H1 (cell line): ENCODE data around the gene ARMC12. TPM values are rescaled to one million over a fixed set of nuclear protein-coding genes. Genes with fewer than 3 reads are reported as not detected.
A peak's percentile ranks its signal among the peaks of the same experiment; 100 is the strongest.

ENCODE experiments used
- BRCA1 ChIP-seq: IDR thresholded peaks from 2 replicates; pipeline ENCODE4 v1.6.1; 2012; ENCODE audit warnings: low read depth, low read length, improper control_type of control experiment
- CBX5 ChIP-seq: fragments of 300-800, 300-1000 bp; sonication (generic); IDR thresholded peaks from 2 replicates; pipeline ENCODE4 v1.7.1; 2016; ENCODE audit warnings: antibody characterized with exemption, low read length, low read depth
- CBX8 ChIP-seq: fragments of 300-800, 300-1000 bp; sonication (generic); IDR thresholded peaks from 2 replicates; pipeline ENCODE4 v1.7.1; 2016; ENCODE audit warnings: low read depth, low read length, borderline replicate concordance
- CHD2 ChIP-seq: IDR thresholded peaks from 2 replicates; pipeline ENCODE4 v1.6.1; 2012; ENCODE audit warnings: low read length, improper control_type of control experiment
- CTBP2 ChIP-seq: IDR thresholded peaks from 2 replicates; pipeline ENCODE4 v1.7.0; 2011; ENCODE audit warnings: borderline replicate concordance, mild to moderate bottlenecking, moderate library complexity, mixed read lengths, low read length; ENCODE audit not compliant: insufficient read depth, insufficient read length
- EP300 ChIP-seq, 2 experiments: IDR thresholded peaks; 1 replicate in 1 of 2; 2 replicates in 1 of 2; pipeline ENCODE4 v1.6.1; 2011 to 2012; ENCODE audit warnings: low read depth in 2 of 2, low read length in 2 of 2, mild to moderate bottlenecking in 2 of 2, borderline replicate concordance in 1 of 2, inconsistent platforms in 1 of 2, moderate library complexity in 1 of 2
- EZH2 ChIP-seq: fragments of 200-600 bp; sonication (generic); IDR thresholded peaks from 2 replicates; pipeline ENCODE4 v1.7.1; 2012; ENCODE audit warnings: low read depth, mild to moderate bottlenecking, moderate library complexity, low read length, inconsistent platforms; ENCODE audit not compliant: severe bottlenecking
- FOSL1 ChIP-seq: IDR thresholded peaks from 2 replicates; pipeline ENCODE4 v1.6.1; 2011; ENCODE audit warnings: mild to moderate bottlenecking, low read depth, low read length, moderate library complexity; ENCODE audit not compliant: insufficient read depth
- GABPA ChIP-seq: IDR thresholded peaks from 2 replicates; pipeline ENCODE4 v1.6.1; 2011; ENCODE audit warnings: mild to moderate bottlenecking, low read length, moderate library complexity, borderline replicate concordance; ENCODE audit not compliant: insufficient read depth
- GTF2F1 ChIP-seq: IDR thresholded peaks from 2 replicates; pipeline ENCODE4 v1.6.1; 2012; ENCODE audit warnings: low read depth, low read length, improper control_type of control experiment, borderline replicate concordance
- KDM5A ChIP-seq: fragments of 200-600 bp; IDR thresholded peaks from 2 replicates; pipeline ENCODE4 v1.7.1; 2012; ENCODE audit warnings: mild to moderate bottlenecking, low read length, inconsistent platforms, mixed read lengths
- PHF8 ChIP-seq: fragments of 200-600 bp; sonication (generic); conservative IDR thresholded peaks from 2 replicates; pipeline ENCODE4 v1.7.1; 2012; ENCODE audit warnings: low read depth, mild to moderate bottlenecking, inconsistent platforms, low read length, moderate library complexity
- SIRT6 ChIP-seq: IDR thresholded peaks from one replicate; pipeline ENCODE4 v1.7.1; 2012; ENCODE audit warnings: low read length, inconsistent platforms
- SP1 ChIP-seq: IDR thresholded peaks from 2 replicates; pipeline ENCODE4 v1.6.1; 2011; ENCODE audit warnings: low read depth, low read length
- SRF ChIP-seq: IDR thresholded peaks from 2 replicates; pipeline ENCODE4 v1.6.1; 2011; ENCODE audit warnings: mild to moderate bottlenecking, low read depth, low read length, moderate library complexity
- SUZ12 ChIP-seq: fragments of 200-600 bp; sonication (generic); IDR thresholded peaks from 2 replicates; pipeline ENCODE4 v1.6.1; 2012; ENCODE audit warnings: mild to moderate bottlenecking, inconsistent platforms, low read length, moderate library complexity, mixed read lengths
- TAF7 ChIP-seq: optimal IDR thresholded peaks from 2 replicates; pipeline ENCODE3; 2011; ENCODE audit warnings: low read depth, mild to moderate bottlenecking, inconsistent platforms, low read length, moderate library complexity, borderline replicate concordance
- TBP ChIP-seq: IDR thresholded peaks from 2 replicates; pipeline ENCODE4 v1.6.1; 2011; ENCODE audit warnings: low read depth, low read length, improper control_type of control experiment
- TCF12 ChIP-seq: IDR thresholded peaks from 2 replicates; pipeline ENCODE4 v1.6.1; 2011; ENCODE audit warnings: low read depth, mild to moderate bottlenecking, low read length
- TEAD4 ChIP-seq: IDR thresholded peaks from 2 replicates; pipeline ENCODE4 v1.6.1; 2012; ENCODE audit warnings: low read depth, low read length, inconsistent platforms, mixed read lengths
- polyA plus RNA-seq, 7 experiments: library from polyadenylated mRNA; depleted of rRNA in 3 of 7; stranded (reverse) in 5 of 7; unstranded in 2 of 7; fragments of >200 nt in 5 of 7; fragments of 200-250 nt in 2 of 7; gene quantifications; 1 replicate in 5 of 7; 2 replicates in 1 of 7; 4 replicates in 1 of 7; pipeline versions ENCODE4 v1.2.1 to v1.2.3, GENCODE V29; 2011 to 2013; ENCODE audit warnings: missing spikeins in 2 of 7, mixed read lengths in 2 of 7
- total RNA-seq: library from RNA; stranded (reverse); fragmentation: NEBNext Ultra II Directional; extraction: Animal tissue kit (Norgen Biotek cat#: 25700); gene quantifications from 2 replicates; pipeline ENCODE4 v1.2.1, GENCODE V29; 2021
- TF ChIP-seq, protein P1 (sequence below): IDR thresholded peaks from 2 replicates; pipeline ENCODE4 v1.6.1; 2011; ENCODE audit warnings: low read length, improper control_type of control experiment

ARMC12 gene
- total and polyA plus RNA-seq, 2 of the 8 experiments (the other 6 are each of a cell fraction or from before 2014, with no cell fraction given), result 0.86 to 3.7 TPM

DNA sequence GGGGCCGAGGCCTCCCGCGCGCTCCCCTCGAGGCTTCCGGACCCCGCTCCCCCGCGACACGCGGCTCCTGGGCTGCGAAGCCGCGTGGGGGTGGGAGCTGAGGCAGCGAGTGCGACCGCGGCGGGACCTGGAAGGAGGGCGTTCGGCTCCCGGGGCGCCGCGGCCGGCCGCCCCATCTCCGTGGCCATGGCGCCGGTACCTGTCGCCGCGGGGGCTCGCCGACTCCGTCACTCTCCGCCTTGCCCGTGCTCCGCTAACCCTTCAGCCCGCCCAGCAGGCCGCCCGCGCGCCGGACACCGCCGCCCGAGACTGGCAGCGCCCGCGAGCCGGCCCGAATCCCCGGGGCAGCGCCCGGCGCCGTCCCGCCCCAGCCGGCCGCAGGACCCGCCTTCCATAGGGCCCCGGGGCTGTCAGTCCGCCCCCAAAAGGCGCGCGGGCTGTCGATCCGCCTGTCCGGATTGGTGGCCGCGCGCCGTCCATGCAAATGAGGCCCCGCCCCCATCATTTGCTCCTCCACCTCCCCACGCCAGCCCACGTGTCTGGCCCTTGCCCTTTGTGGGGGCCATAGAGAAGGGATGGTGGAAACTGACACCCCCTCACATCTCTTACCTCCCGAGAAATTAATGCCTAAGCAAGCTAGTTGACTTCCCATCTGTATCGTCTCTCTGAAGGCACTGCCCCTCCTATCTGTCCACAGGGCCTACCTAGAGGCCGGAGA lies 48.1 kb upstream of the ARMC12 start, which contains the start of gene FKBP5 (continued):
- TF ChIP-seq GABPA (no peak), EP300 (IDR thresholded peaks at IDR 0.05; ENCODE audit: borderline replicate concordance in 1 of 2, low read depth in 2 of 2, low read length in 2 of 2) (no peak), TAF7 (peak; percentile 66), BRCA1 (no peak), SUZ12 (no peak), SP1 (peak; percentile 79), TEAD4 (no peak), PHF8 (peak; percentile 73), CBX5 (no peak), SIRT6 (no peak), CBX8 (no peak), TCF12 (no peak), EZH2 (no peak), GTF2F1 (no peak), KDM5A (no peak), CHD2 (peak; percentile 57; the same call in 1 of the 2 replicates), CTBP2 (no peak), SRF (no peak), FOSL1 (peak; percentile 70; the same call in 1 of the 2 replicates), TBP (0 out of 2 replicates have a peak, but pooled peaks have one; percentile 45)
- TF ChIP-seq, protein P1, sequence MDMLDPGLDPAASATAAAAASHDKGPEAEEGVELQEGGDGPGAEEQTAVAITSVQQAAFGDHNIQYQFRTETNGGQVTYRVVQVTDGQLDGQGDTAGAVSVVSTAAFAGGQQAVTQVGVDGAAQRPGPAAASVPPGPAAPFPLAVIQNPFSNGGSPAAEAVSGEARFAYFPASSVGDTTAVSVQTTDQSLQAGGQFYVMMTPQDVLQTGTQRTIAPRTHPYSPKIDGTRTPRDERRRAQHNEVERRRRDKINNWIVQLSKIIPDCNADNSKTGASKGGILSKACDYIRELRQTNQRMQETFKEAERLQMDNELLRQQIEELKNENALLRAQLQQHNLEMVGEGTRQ, result peak; percentile 29; the same call in 1 of the 2 replicates
